GM21381 (cell line): Measurements from ENCODE around the gene TMEM59.

ENCODE experiments used
- ATAC-seq: cut with Tn5 transposase; IDR thresholded peaks from one replicate; pipeline ENCODE4 v1.9.1; 2021; ENCODE audit warnings: mild to moderate bottlenecking, moderate library complexity; ENCODE audit not compliant: unreplicated experiment

TMEM59 gene

GRCh38 chr1:53986458-53986857, 66.5 kb downstream of the TMEM59 start:
- ATAC-seq, result no peak

GRCh38 chr1:53984726-53985125, 68.3 kb downstream of the TMEM59 start:
- no peak for ATAC-seq

DNA sequence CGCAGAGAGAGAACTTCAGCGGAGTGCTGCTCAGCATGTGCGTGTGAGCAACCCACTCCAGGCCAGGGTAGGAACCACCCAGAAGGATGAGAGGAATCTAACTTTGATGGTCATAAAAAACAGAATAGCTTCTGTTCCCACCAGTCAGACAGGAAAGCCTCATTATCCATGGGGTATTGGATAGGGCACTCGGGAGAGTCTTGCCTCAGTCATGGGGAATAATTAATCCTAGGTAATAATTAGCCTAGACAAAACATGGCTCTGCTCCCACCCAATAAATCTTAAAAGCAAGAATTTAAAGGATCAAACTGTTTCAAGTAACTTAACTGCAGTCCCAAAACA, 70.3 kb downstream of the TMEM59 start:
- ATAC-seq, result no peak

DNA sequence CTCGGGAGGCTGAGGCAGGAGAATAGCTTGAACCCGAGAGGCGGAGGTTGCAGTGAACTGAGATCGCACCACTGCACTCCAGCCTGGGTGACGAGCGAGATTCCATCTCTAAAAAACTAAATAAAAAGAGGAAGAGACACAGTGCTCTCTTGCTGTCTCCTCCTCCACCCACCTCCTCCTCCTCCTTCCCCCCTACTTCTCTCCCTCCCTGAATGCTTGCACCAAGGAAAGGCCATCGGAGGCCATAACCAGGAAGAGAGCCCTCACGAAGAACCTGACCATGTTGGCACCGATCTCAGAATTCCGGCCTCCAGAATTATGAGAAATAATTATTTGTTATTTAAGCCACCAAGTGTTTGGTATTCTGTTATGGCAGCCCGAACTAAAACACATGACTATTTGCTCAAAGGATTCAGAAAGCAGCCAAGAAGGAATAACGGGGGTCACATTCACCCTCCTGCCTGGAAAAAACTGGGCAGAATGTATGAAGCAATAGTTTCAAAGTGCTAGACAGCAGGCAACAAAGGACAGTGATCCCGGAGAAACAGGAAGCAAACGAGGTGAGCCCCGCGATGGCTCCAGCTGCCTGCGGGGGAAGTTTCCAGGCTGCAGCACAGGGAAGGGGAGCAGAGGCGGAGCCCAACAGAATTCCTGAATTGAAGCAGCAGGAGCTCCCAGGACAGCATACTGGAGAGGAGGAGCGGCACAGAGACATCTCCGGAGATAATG, 70.8 kb downstream of the TMEM59 start:
- no peak for ATAC-seq

DNA sequence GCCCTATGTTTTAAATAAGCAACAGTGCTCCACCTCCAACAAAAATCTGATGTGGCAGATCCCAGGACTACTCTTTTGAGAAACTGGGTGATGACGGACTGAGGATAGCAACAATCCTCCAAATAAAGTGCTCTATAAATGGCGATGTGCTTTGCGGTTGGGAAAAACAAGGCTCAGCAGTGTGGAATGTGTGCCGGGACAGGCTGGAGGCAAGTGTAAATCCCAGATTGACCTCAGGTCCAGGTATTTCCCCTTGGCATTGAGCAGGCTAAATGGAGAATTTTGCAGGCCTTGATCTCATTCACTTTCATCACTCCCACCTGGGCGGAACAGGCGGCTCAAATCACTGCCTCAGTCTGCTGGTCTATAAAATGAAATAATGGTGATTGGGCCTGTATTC, 71.8 kb downstream of the TMEM59 start:
- ATAC-seq, result no peak

DNA sequence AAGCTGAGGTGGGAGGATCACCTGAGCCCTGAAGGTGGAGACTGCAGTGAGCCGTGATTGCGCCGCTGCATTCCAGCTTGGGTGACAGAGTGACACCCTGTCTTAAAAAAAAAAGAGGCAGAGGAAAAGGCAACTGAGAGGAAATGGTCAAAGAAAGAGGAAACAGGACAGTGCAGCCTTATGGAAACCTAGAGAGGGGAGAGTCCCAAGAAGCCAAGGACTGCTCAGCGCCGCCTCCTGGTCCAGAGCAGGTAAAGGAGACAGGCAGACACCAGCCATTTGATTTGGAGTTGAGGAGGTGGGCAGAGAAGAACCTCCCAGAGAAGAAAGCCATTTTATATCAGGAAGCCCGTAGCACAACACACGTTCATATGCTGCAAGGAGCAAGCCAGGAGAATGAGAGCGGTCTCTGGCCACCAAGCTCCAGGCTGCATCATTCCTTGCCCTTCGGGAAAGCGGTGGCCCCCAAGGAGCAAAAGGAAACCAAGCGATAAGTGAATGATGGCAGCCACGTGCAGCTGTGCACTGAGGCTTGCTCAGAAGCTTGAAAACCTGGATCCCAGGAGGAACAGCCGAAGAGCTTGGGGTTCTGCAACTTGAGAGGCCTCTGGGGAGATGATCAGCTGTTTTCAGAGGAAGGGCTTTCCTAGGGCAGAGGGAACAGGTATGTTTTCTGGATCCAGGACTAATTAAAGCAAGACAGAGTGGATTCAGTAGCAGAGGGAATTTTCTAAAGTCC, 73.1 kb downstream of the TMEM59 start:
- no peak for ATAC-seq
